Measurements from ENCODE around the gene BTBD9. TPM values are rescaled to one million over a fixed set of nuclear protein-coding genes. Genes with fewer than 3 reads are reported as not detected.

Gene BTBD9
- total RNA-seq, 5 donors from 2014 or later (not counting 1 experiment from before 2014, with no cell fraction given), result 29.3 to 67.7 (median 38.1) TPM

- H3K4me3 Mint-ChIP-seq, result no peak overlapping the region
- H3K27ac Mint-ChIP-seq, result no peak overlapping the region
- Histone ChIP-seq H3K27me3 (replicated peaks in 1 of 2; ENCODE audit: control insufficient read depth in 2 of 2, extremely low read depth in 1 of 2, insufficient read depth in 2 of 2, low read length in 1 of 2) (no peaks in the 10 kb centered on the region), H3K36me3 (ENCODE audit: control insufficient read depth in 2 of 2, extremely low read depth in 1 of 2, insufficient read depth in 1 of 2, low read length in 1 of 2) (peaks cover 0 to 3% of the 10 kb centered on the region in 2 donors), H3K27ac (ENCODE audit: low read length) (no peak overlapping the region), H3K4me3 (ENCODE audit: control insufficient read depth in 1 of 2, extremely low read depth in 1 of 2, low read length in 1 of 2) (no peak overlapping the region), H3K4me1 (ENCODE audit: control insufficient read depth in 1 of 2, extremely low read depth in 1 of 2, insufficient read depth in 2 of 2, low read length in 2 of 2) (peaks cover 0 to 10% of the 10 kb centered on the region in 2 experiments), H3K9me3 (no peaks in the 10 kb centered on the region)
- no peak for ATAC-seq (replicated peaks in 1 of 4)
- no peaks in the 10 kb centered on the region for H3K9me3 Mint-ChIP-seq
- ChIA-PET CTCF (no interaction called here), POLR2A (no interaction called here)
- H3K27me3 Mint-ChIP-seq, result no peaks in the 10 kb centered on the region
- peaks cover 20 to 25% (median 20%) of the 10 kb centered on the region in 3 donors for H3K4me1 Mint-ChIP-seq
- H3K36me3 Mint-ChIP-seq, result peaks cover 7% of the 10 kb centered on the region
- WGBS (ENCODE audit: insufficient coverage), result 90% methylated on average over 2 of the region's 3 CpGs
- no peak for DNase-seq
These were observed 427.6 kb downstream of the BTBD9 start for GRCh38 chr6:38212116-38212515.

DNA sequence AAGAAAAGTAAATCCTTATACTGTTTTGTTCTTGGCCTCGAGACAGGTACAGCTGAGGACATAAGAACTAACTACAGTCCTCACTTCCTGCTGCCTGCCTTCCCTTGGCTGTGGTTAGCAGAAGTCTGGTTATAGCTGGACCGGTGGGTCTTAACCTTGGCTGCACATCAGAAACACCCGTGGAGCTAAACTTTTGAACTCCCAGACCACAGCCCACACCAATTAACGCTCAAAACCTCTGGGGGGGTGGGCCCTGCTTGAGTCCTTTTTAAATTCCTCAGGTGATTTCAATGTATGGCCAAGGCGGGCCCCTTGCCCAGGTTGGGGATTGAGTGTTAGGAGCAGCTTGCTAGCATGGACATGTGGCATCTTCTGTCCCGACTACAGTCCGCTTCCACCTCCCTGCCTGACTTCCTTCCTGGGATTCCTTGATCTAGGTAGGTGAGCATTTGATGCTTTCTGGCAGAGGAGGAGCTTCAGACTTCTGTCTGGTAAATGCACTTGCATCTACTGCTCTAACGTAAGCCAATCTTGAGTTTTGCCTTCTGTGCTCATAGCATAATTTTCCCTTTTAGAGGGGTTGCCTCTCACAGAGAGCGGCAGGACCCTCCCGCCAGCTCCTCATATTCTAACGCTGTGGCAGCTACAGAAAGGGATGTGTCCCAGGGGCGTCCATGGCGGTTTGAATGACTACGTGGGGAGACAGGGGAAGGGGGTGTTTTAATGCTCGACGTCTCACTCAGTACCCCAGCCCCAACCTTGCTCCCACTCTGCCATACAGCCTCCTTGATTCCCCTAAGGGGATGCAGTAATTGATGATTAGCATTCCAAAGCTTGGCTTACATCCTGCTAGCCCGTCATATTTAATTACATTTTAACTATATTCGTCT, 430.1 kb downstream of the BTBD9 start:
- 100% methylated on average over 2 of the region's 18 CpGs for WGBS (ENCODE audit: insufficient coverage)
- Histone ChIP-seq H3K4me1 (ENCODE audit: control insufficient read depth in 1 of 2, extremely low read depth in 1 of 2, insufficient read depth in 2 of 2, low read length in 2 of 2) (peaks cover 0 to 10% of the 10 kb centered on the region in 2 experiments), H3K27me3 (replicated peaks in 1 of 2; ENCODE audit: control insufficient read depth in 2 of 2, extremely low read depth in 1 of 2, insufficient read depth in 2 of 2, low read length in 1 of 2) (no peaks in the 10 kb centered on the region), H3K27ac (ENCODE audit: low read length) (no peak overlapping the region), H3K4me3 (ENCODE audit: control insufficient read depth in 1 of 2, extremely low read depth in 1 of 2, low read length in 1 of 2) (no peak overlapping the region), H3K36me3 (ENCODE audit: control insufficient read depth in 2 of 2, extremely low read depth in 1 of 2, insufficient read depth in 1 of 2, low read length in 1 of 2) (peaks cover 0 to 3% of the 10 kb centered on the region in 2 donors), H3K9me3 (no peaks in the 10 kb centered on the region)
- CTCF ChIA-PET, result no interaction called here
- no peak for ATAC-seq (replicated peaks in 1 of 4)
- POLR2A ChIA-PET, result no interaction called here
- H3K36me3 Mint-ChIP-seq, result peaks cover 22% of the 10 kb centered on the region
- no peak overlapping the region for H3K27ac Mint-ChIP-seq
- H3K9me3 Mint-ChIP-seq, result no peaks in the 10 kb centered on the region
- no peaks in the 10 kb centered on the region for H3K27me3 Mint-ChIP-seq
- DNase-seq, result no peak
- H3K4me1 Mint-ChIP-seq, result peaks cover 20 to 28% (median 20%) of the 10 kb centered on the region in 3 donors
- no peak overlapping the region for H3K4me3 Mint-ChIP-seq

GRCh38 chr6:38208028-38208427, 431.7 kb downstream of the BTBD9 start:
- H3K4me3 Mint-ChIP-seq, result no peak overlapping the region
- no peaks in the 10 kb centered on the region for H3K36me3 ChIP-seq (ENCODE audit: control insufficient read depth in 2 of 2, extremely low read depth in 1 of 2, insufficient read depth in 1 of 2, low read length in 1 of 2)
- H3K9me3 Mint-ChIP-seq, result no peaks in the 10 kb centered on the region
- H3K27ac Mint-ChIP-seq, result no peak overlapping the region
- H3K27ac ChIP-seq (ENCODE audit: low read length), result no peak overlapping the region
- no peak overlapping the region for H3K4me3 ChIP-seq (ENCODE audit: control insufficient read depth in 1 of 2, extremely low read depth in 1 of 2, low read length in 1 of 2)
- no peak for ATAC-seq (replicated peaks in 1 of 4)
- peaks cover 29% of the 10 kb centered on the region for H3K36me3 Mint-ChIP-seq
- 96% methylated on average over 7 of the region's 8 CpGs for WGBS (ENCODE audit: insufficient coverage)
- H3K4me1 ChIP-seq (ENCODE audit: control insufficient read depth in 1 of 2, extremely low read depth in 1 of 2, insufficient read depth in 2 of 2, low read length in 2 of 2), result peaks cover 0 to 10% of the 10 kb centered on the region in 2 experiments
- no peaks in the 10 kb centered on the region for H3K27me3 Mint-ChIP-seq
- H3K27me3 ChIP-seq (replicated peaks in 1 of 2; ENCODE audit: control insufficient read depth in 2 of 2, extremely low read depth in 1 of 2, insufficient read depth in 2 of 2, low read length in 1 of 2), result no peaks in the 10 kb centered on the region
- no peaks in the 10 kb centered on the region for H3K9me3 ChIP-seq
- H3K4me1 Mint-ChIP-seq, result peaks cover 15 to 26% (median 18%) of the 10 kb centered on the region in 3 donors
- CTCF ChIA-PET, result no interaction called here
- no peak for DNase-seq
- POLR2A ChIA-PET, result no interaction called here

- WGBS (ENCODE audit: insufficient coverage), result no CpG with 5 or more reads among the region's 4 CpGs
These were observed 432.4 kb downstream of the BTBD9 start for GRCh38 chr6:38207375-38207774.

GRCh38 chr6:38198219-38198618, 441.5 kb downstream of the BTBD9 start:
- CTCF ChIA-PET, result no interaction called here
- ATAC-seq (replicated peaks in 1 of 4) (no peak), DNase-seq (no peak)
- Histone ChIP-seq H3K4me1 (ENCODE audit: control insufficient read depth in 1 of 2, extremely low read depth in 1 of 2, insufficient read depth in 2 of 2, low read length in 2 of 2) (no peaks in the 10 kb centered on the region), H3K27me3 (replicated peaks in 1 of 2; ENCODE audit: control insufficient read depth in 2 of 2, extremely low read depth in 1 of 2, insufficient read depth in 2 of 2, low read length in 1 of 2) (no peaks in the 10 kb centered on the region), H3K4me3 (ENCODE audit: control insufficient read depth in 1 of 2, extremely low read depth in 1 of 2, low read length in 1 of 2) (no peak overlapping the region), H3K36me3 (ENCODE audit: control insufficient read depth in 2 of 2, extremely low read depth in 1 of 2, insufficient read depth in 1 of 2, low read length in 1 of 2) (peaks cover 2 to 5% of the 10 kb centered on the region in 2 donors), H3K9me3 (no peaks in the 10 kb centered on the region), H3K27ac (ENCODE audit: low read length) (no peak overlapping the region)
- Mint-ChIP-seq H3K27ac (no peak overlapping the region), H3K4me1 (peaks cover 1 to 10% (median 3%) of the 10 kb centered on the region in 3 donors), H3K4me3 (no peak overlapping the region), H3K27me3 (no peaks in the 10 kb centered on the region), H3K9me3 (no peaks in the 10 kb centered on the region), H3K36me3 (peaks cover 26% of the 10 kb centered on the region)
- POLR2A ChIA-PET, result no interaction called here
- WGBS (ENCODE audit: insufficient coverage), result 96% methylated on average over 8 of the region's 8 CpGs

More at GRCh38 chr6:38207375-38207774, 432.4 kb downstream of the BTBD9 start:
- Histone ChIP-seq H3K9me3 (no peaks in the 10 kb centered on the region), H3K27ac (ENCODE audit: low read length) (no peak overlapping the region), H3K27me3 (replicated peaks in 1 of 2; ENCODE audit: control insufficient read depth in 2 of 2, extremely low read depth in 1 of 2, insufficient read depth in 2 of 2, low read length in 1 of 2) (no peaks in the 10 kb centered on the region), H3K36me3 (ENCODE audit: control insufficient read depth in 2 of 2, extremely low read depth in 1 of 2, insufficient read depth in 1 of 2, low read length in 1 of 2) (no peaks in the 10 kb centered on the region), H3K4me3 (ENCODE audit: control insufficient read depth in 1 of 2, extremely low read depth in 1 of 2, low read length in 1 of 2) (no peak overlapping the region), H3K4me1 (ENCODE audit: control insufficient read depth in 1 of 2, extremely low read depth in 1 of 2, insufficient read depth in 2 of 2, low read length in 2 of 2) (peaks cover 0 to 7% of the 10 kb centered on the region in 2 experiments)
- Mint-ChIP-seq H3K27ac (no peak overlapping the region), H3K27me3 (no peaks in the 10 kb centered on the region), H3K9me3 (no peaks in the 10 kb centered on the region), H3K4me1 (peaks cover 15 to 25% (median 17%) of the 10 kb centered on the region in 3 donors), H3K36me3 (peaks cover 29% of the 10 kb centered on the region), H3K4me3 (no peak overlapping the region)
- POLR2A ChIA-PET, result no interaction called here
- ATAC-seq (replicated peaks in 1 of 4), result no peak
- CTCF ChIA-PET, result no interaction called here
- DNase-seq, result no peak

DNA sequence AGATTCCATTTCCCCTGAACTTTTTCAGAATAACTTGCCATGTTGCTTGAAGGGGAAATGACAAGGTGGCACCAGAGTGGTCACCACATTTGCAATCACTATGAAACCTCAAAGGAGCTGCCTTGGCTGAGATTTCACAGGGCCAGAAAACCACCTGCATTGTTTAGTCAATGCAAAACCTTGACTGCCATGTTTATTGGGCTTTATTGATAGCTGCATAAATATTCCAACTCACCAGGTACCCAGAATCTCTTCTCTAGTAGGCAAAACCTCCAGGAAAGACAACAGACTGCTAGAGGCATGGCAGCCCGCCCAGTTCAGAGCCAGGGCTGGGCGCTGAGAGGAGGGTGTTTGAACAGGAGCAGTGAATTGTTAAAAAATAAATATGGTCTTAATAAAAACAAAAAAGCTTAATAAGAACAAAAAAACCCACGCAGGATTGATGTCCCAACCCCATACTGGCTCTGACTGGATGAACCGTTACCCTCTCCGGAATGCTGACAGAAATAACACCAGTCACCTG, 444.6 kb downstream of the BTBD9 start:
- Mint-ChIP-seq H3K4me3 (no peak overlapping the region), H3K9me3 (no peaks in the 10 kb centered on the region), H3K27ac (no peak overlapping the region), H3K27me3 (no peaks in the 10 kb centered on the region), H3K36me3 (peaks cover 36% of the 10 kb centered on the region), H3K4me1 (peaks cover 0 to 2% (median 0%) of the 10 kb centered on the region in 3 donors)
- Histone ChIP-seq H3K4me3 (ENCODE audit: control insufficient read depth in 1 of 2, extremely low read depth in 1 of 2, low read length in 1 of 2) (no peak overlapping the region), H3K4me1 (ENCODE audit: control insufficient read depth in 1 of 2, extremely low read depth in 1 of 2, insufficient read depth in 2 of 2, low read length in 2 of 2) (no peaks in the 10 kb centered on the region), H3K27me3 (replicated peaks in 1 of 2; ENCODE audit: control insufficient read depth in 2 of 2, extremely low read depth in 1 of 2, insufficient read depth in 2 of 2, low read length in 1 of 2) (no peaks in the 10 kb centered on the region), H3K27ac (ENCODE audit: low read length) (no peak overlapping the region), H3K9me3 (no peaks in the 10 kb centered on the region), H3K36me3 (ENCODE audit: control insufficient read depth in 2 of 2, extremely low read depth in 1 of 2, insufficient read depth in 1 of 2, low read length in 1 of 2) (peaks cover 5 to 6% of the 10 kb centered on the region in 2 donors)
- DNase-seq (no peak), ATAC-seq (replicated peaks in 1 of 4) (no peak)
- WGBS (ENCODE audit: insufficient coverage), result no CpG with 5 or more reads among the region's 5 CpGs
- ChIA-PET POLR2A (no interaction called here), CTCF (no interaction called here)

All from T-cell (primary cell).